ENCODE results near the gene OPHN1.

OPHN1 gene

GRCh38 chrX:68113837-68114572 is 319.3 kb downstream of the OPHN1 start:
- no peak for TF ChIP-seq CTCF (IDR thresholded peaks at IDR 0.05; ENCODE audit: insufficient read depth, low read depth, low read length, missing control alignments)
- no peak for DNase-seq (ENCODE audit: low read depth)
- no peak overlapping the region for H3K4me3 ChIP-seq (ENCODE audit: low read depth, low read length)

GRCh38 chrX:68112321-68112720 is 321.0 kb downstream of the OPHN1 start:
- H3K4me3 ChIP-seq (ENCODE audit: low read depth, low read length), result no peak overlapping the region
- TF ChIP-seq CTCF (IDR thresholded peaks at IDR 0.05; ENCODE audit: insufficient read depth, low read depth, low read length, missing control alignments), result no peak
- DNase-seq (ENCODE audit: low read depth), result no peak

GRCh38 chrX:68109162-68109561 is 324.1 kb downstream of the OPHN1 start:
- no peak overlapping the region for H3K4me3 ChIP-seq (ENCODE audit: low read depth, low read length)
- no peak for TF ChIP-seq CTCF (IDR thresholded peaks at IDR 0.05; ENCODE audit: insufficient read depth, low read depth, low read length, missing control alignments)
- no peak for DNase-seq (ENCODE audit: low read depth)

- no peak for TF ChIP-seq CTCF (IDR thresholded peaks at IDR 0.05; ENCODE audit: insufficient read depth, low read depth, low read length, missing control alignments)
- H3K4me3 ChIP-seq (ENCODE audit: low read depth, low read length), result no peak overlapping the region
- no peak for DNase-seq (ENCODE audit: low read depth)
Observed at GRCh38 chrX:68098431-68098830, 334.9 kb downstream of the OPHN1 start.

GRCh38 chrX:68090266-68090665 is 343.0 kb downstream of the OPHN1 start:
- H3K4me3 ChIP-seq (ENCODE audit: low read depth, low read length), result no peak overlapping the region
- TF ChIP-seq CTCF (IDR thresholded peaks at IDR 0.05; ENCODE audit: insufficient read depth, low read depth, low read length, missing control alignments), result no peak
- no peak for DNase-seq (ENCODE audit: low read depth)

GRCh38 chrX:68087526-68087925 is 345.8 kb downstream of the OPHN1 start:
- no peak for DNase-seq (ENCODE audit: low read depth)
- no peak overlapping the region for H3K4me3 ChIP-seq (ENCODE audit: low read depth, low read length)
- TF ChIP-seq CTCF (IDR thresholded peaks at IDR 0.05; ENCODE audit: insufficient read depth, low read depth, low read length, missing control alignments), result no peak

- no peak overlapping the region for H3K4me3 ChIP-seq (ENCODE audit: low read depth, low read length)
- no peak for TF ChIP-seq CTCF (IDR thresholded peaks at IDR 0.05; ENCODE audit: insufficient read depth, low read depth, low read length, missing control alignments)
- DNase-seq (ENCODE audit: low read depth), result no peak
Observed at GRCh38 chrX:68086709-68087108, 346.6 kb downstream of the OPHN1 start.

Measured in GM12865 (cell line).